Endometrial microvascular endothelial cells (primary cell): ENCODE results near the gene MAP3K15. TPM values are rescaled to one million over a fixed set of nuclear protein-coding genes. Genes with fewer than 3 reads are reported as not detected.

ENCODE experiments used
- total RNA-seq: library from RNA; depleted of rRNA; stranded (reverse); fragments of >200 nt; gene quantifications from one replicate; pipeline ENCODE4 v1.2.3, GENCODE V29; 2015; ENCODE audit errors: inconsistent ontology term

MAP3K15 gene
- total RNA-seq, 1 donor from 2014 or later, result not detected

Other genes starting within 250 kb of the MAP3K15 start
- gene PDHA1, start 171.6 kb downstream of the MAP3K15 start, total RNA-seq, result 78.1 TPM